CD1c-positive myeloid dendritic cell (primary cell): Measurements from ENCODE around the gene C3orf80.
"Not testable (repeated sequence)": the region's sequence is repeated elsewhere in the genome, so short reads cannot be mapped to it uniquely, and the experiment has no call there.

Source experiments
- DNase-seq: peaks from one replicate; pipeline ENCODE4 v3.0.0-alpha.2; 2016; ENCODE audit errors: extremely low spot score

Gene C3orf80

GRCh38 chr3:160213191-160213590 is 12.0 kb upstream of the C3orf80 start:
- DNase-seq, result no peak

- no peak for DNase-seq
These were observed 7.5 kb upstream of the C3orf80 start for GRCh38 chr3:160217675-160218074.

- DNase-seq, result no peak
These were observed 7.1 kb upstream of the C3orf80 start for GRCh38 chr3:160218136-160218535.

- no peak for DNase-seq
These were observed 5.2 kb upstream of the C3orf80 start for GRCh38 chr3:160220038-160220437.

DNA sequence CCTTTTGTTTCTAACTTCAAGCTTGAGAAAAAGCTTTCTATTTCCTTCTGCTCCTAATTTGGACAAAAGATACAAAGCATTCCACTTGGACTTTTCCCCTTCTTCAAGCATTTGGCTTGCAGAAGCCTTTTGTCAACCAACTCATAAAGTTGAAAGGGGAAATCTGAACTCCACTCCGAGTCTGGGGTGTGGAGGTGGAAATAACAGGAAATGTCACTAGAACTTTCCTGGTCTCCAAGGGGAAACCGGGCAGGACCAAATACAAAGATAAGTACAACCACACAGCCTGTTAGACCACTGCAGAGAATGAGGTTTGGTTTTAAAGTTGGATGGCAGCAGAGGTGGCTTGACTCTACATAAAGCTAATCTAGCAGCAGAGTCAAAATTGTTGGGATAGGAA is 4.2 kb upstream of the C3orf80 start:
- DNase-seq, result no peak

GRCh38 chr3:160224256-160224655 is 966 bp upstream of the C3orf80 start:
- DNase-seq, result no peak

- DNase-seq, result no peak
These were observed 429 bp upstream of the C3orf80 start for GRCh38 chr3:160224811-160225175.

DNA sequence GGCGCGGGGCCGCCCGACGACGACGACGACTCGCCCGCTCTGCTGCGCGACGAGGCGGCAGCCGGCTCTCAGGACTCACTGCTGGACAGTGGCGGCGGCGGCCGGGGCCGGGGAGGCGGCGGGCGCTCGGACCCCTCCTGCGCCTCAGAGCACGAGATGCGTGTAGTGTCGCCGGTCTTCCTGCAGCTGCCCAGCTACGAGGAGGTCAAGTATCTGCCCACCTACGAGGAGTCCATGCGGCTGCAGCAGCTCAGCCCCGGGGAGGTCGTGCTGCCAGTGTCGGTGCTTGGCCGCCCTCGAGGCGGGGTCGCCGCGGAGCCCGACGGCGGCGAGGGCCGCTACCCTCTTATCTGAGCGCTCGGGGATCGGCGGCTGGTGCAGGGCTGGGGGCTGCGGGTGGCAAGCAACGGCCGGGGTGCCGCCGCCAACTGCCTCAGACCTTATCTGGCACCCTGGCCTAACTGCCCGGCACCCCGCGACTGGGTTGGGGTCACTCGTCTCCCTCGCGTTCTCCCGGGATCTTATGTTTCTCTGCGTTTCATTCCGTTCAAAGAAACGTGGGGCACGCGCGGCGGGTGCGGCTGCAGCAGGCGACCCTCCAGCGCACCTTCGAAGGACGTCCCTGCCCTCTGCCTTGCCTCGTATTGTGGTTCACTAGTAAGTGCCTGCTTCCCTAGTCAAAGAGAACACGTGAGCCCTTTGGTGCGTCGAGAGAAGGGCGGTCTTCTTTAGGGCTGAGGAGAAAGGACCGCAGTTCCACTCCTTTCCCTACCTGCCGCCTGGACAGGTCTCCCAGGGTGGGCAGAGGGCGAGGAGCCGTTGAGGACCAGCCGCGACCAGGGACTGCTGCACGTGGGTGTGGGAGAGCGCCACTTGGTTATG is 1.0 kb downstream of the C3orf80 start:
- peak; percentile 27 for DNase-seq

GRCh38 chr3:160227419-160227818 is 2.2 kb downstream of the C3orf80 start:
- DNase-seq, result no peak

DNA sequence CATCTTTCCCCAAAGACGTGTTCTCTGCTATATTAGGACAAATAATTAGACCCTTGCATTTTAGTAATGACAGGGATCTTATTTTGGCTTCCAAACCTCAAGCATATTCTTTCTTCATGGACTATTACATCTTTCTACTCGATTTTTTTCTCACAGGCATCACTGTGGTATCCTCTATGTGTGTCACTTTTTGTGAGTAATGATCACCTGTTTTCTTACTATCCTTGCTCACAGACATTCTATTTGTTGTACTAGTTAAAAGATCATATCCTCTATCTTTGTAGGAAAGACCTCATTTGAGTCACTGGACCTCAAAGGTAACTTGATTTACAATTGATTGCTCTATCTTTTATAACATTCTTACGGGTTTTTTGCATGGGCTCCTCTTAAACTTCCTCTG is 6.8 kb downstream of the C3orf80 start:
- no peak for DNase-seq

GRCh38 chr3:160240719-160241118 is 15.5 kb downstream of the C3orf80 start:
- not testable (repeated sequence) for DNase-seq

- no peak for DNase-seq
These were observed 20.1 kb downstream of the C3orf80 start for GRCh38 chr3:160245261-160245800.

GRCh38 chr3:160247766-160248165 is 22.5 kb downstream of the C3orf80 start:
- DNase-seq, result no peak

DNA sequence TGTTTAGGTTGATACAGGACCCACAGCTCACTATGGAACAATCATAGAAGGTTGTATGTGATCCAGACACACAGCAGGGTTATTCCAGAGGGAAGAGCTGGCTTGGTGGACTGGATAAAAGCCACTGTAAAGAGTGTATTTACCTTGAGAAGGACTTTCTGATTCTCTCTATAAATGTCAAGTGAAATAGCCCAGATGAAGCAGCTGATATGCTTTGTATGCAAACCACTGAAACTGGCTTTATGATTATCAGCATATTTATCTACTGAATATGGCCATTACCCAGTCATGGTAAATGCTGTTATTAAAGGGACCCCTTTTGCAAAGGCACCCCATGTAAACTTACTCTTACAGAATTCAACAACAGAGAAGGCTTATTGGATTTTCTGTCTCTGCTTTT is 28.1 kb downstream of the C3orf80 start:
- no peak for DNase-seq

DNA sequence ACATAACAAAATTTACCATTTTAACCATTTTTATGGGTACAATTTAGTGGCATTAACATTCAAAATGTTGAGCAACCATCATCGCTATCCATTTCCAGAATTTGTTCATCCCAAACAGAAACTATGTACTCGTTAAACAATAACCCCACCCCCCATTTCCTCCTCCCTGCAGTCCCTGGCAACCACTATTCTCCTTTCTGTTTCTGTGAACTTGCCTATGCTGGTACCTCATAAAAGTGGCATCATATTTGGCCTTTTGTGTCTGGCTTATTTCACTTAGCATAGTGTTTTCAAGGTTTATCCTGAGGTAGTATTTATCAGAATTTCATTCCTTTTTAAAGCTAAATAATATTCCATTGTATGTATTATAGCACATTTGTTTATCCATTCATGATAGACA is 32.4 kb downstream of the C3orf80 start:
- DNase-seq, result no peak

- no peak for DNase-seq
These were observed 34.4 kb downstream of the C3orf80 start for GRCh38 chr3:160259589-160259988.

- DNase-seq, result no peak
These were observed 35.5 kb downstream of the C3orf80 start for GRCh38 chr3:160260587-160261270.

- no peak for DNase-seq
These were observed 39.9 kb downstream of the C3orf80 start for GRCh38 chr3:160265088-160265487.
